ENCODE data around the gene HBD.

- no peak for TF ChIP-seq EZH2 (IDR thresholded peaks at IDR 0.05; ENCODE audit: borderline replicate concordance, insufficient read depth, low read depth, low read length, poor library complexity, severe bottlenecking)
- TF ChIP-seq CTCF (IDR thresholded peaks at IDR 0.05) = no peak
Measured at GRCh38 chr11:5240056-5240455, 5.8 kb upstream of the HBD start.
